HepG2 (cell line): ENCODE data around the gene ANO2. TPM values are rescaled to one million over a fixed set of nuclear protein-coding genes. Genes with fewer than 3 reads are reported as not detected.

Source experiments
- ARNT ChIP-seq: fragments of 450-650 bp; IDR thresholded peaks from 2 replicates; pipeline ENCODE4 v1.6.1; 2017
- CEBPG ChIP-seq: IDR thresholded peaks from 2 replicates; pipeline ENCODE4 v1.6.1; 2016
- GTF3A ChIP-seq: sonication (generic); formaldehyde crosslinking; conservative IDR thresholded peaks from 2 replicates; pipeline ENCODE4 v1.4.0; 2020; ENCODE audit warnings: mild to moderate bottlenecking, missing genetic modification reagents
- HDAC2 ChIP-seq: sonication (generic); formaldehyde crosslinking; IDR thresholded peaks from 2 replicates; pipeline ENCODE4 v1.4.0; 2020; ENCODE audit warnings: missing genetic modification reagents
- KLF9 ChIP-seq: IDR thresholded peaks from 2 replicates; pipeline ENCODE4 v1.6.1; 2016; ENCODE audit warnings: low read depth
- LCORL ChIP-seq, 2 experiments: fragments of 450-650 bp in 1 of 2; sonication (generic) in 1 of 2; formaldehyde crosslinking in 1 of 2; IDR thresholded peaks; 2 replicates each; pipeline versions ENCODE4 v1.5.0 to v1.6.1; 2017 to 2020; ENCODE audit warnings: antibody characterized with exemption in 1 of 2, missing genetic modification reagents in 1 of 2
- MIXL1 ChIP-seq: IDR thresholded peaks from 2 replicates; pipeline ENCODE4 v1.6.1; 2016
- RFX5 ChIP-seq: IDR thresholded peaks from 2 replicates; pipeline ENCODE4 v1.6.1; 2011; ENCODE audit warnings: low read depth, low read length, improper control_type of control experiment
- TBP ChIP-seq: sonication (generic); formaldehyde crosslinking; IDR thresholded peaks from 2 replicates; pipeline ENCODE4 v1.5.0; 2020; ENCODE audit warnings: missing genetic modification reagents
- XBP1 ChIP-seq: sonication (generic); formaldehyde crosslinking; IDR thresholded peaks from 2 replicates; pipeline ENCODE4 v1.5.0; 2020; ENCODE audit warnings: missing genetic modification reagents
- YEATS4 ChIP-seq: sonication (generic); formaldehyde crosslinking; IDR thresholded peaks from 2 replicates; pipeline ENCODE4 v1.4.0; 2020; ENCODE audit warnings: missing genetic modification reagents, borderline replicate concordance
- ZBTB21 ChIP-seq: sonication (generic); formaldehyde crosslinking; IDR thresholded peaks from 2 replicates; pipeline ENCODE4 v1.4.0; 2020; ENCODE audit warnings: missing genetic modification reagents
- ZC3H13 ChIP-seq: sonication (generic); formaldehyde crosslinking; IDR thresholded peaks from 2 replicates; pipeline ENCODE4 v1.8.1; 2023; ENCODE audit warnings: mild to moderate bottlenecking, missing genetic modification reagents, moderate library complexity
- ZNF431 ChIP-seq: sonication (generic); formaldehyde crosslinking; IDR thresholded peaks from 2 replicates; pipeline ENCODE4 v1.9.0; 2022; ENCODE audit warnings: missing genetic modification reagents, low read depth, mild to moderate bottlenecking, borderline replicate concordance
- ZNF543 ChIP-seq: sonication (generic); formaldehyde crosslinking; IDR thresholded peaks from 2 replicates; pipeline ENCODE4 v1.4.0; 2020; ENCODE audit warnings: mild to moderate bottlenecking, missing genetic modification reagents
- ZNF7 ChIP-seq: IDR thresholded peaks from 2 replicates; pipeline ENCODE4 v1.6.1; 2016; ENCODE audit warnings: missing biosample characterization, missing genetic modification reagents
- ZZZ3 ChIP-seq: sonication (generic); formaldehyde crosslinking; IDR thresholded peaks from 2 replicates; pipeline ENCODE4 v1.4.0; 2020; ENCODE audit warnings: missing genetic modification reagents, mild to moderate bottlenecking, borderline replicate concordance
- polyA plus RNA-seq, 8 experiments: library from polyadenylated mRNA; depleted of rRNA in 3 of 8; stranded (reverse) in 7 of 8; unstranded in 1 of 8; fragments of >200 nt; fragmentation: Illumina TruSeq in 4 of 8; extraction: Trizol in 4 of 8; gene quantifications; 2 replicates each; pipeline versions ENCODE4 v1.2.1 to v1.2.3, GENCODE V29; 2011 to 2016; ENCODE audit warnings: low read depth in 4 of 8, missing spikeins in 1 of 8, mixed read lengths in 1 of 8; ENCODE audit not compliant: insufficient read depth in 1 of 8
- total RNA-seq, 5 experiments: library from RNA; depleted of rRNA; stranded (reverse); fragments of >200 nt; fragmentation: Illumina TruSeq; extraction: Trizol; gene quantifications; 2 replicates each; pipeline ENCODE4 v1.2.3, GENCODE V29; 2016; ENCODE audit warnings: low read depth in 1 of 5
- TF ChIP-seq, protein P1 (sequence below): sonication (generic); formaldehyde crosslinking; IDR thresholded peaks from 2 replicates; pipeline ENCODE4 v1.5.1; 2020; ENCODE audit warnings: mild to moderate bottlenecking, missing genetic modification reagents, borderline replicate concordance
- TF ChIP-seq, protein P2 (sequence below): sonication (generic); formaldehyde crosslinking; IDR thresholded peaks from 2 replicates; pipeline ENCODE4 v1.4.0; 2020; ENCODE audit warnings: missing genetic modification reagents, mild to moderate bottlenecking, borderline replicate concordance
- TF ChIP-seq, protein P3 (sequence below): sonication (generic); formaldehyde crosslinking; IDR thresholded peaks from 2 replicates; pipeline ENCODE4 v1.4.0; 2020; ENCODE audit warnings: mild to moderate bottlenecking, missing genetic modification reagents

Gene ANO2
- total and polyA plus RNA-seq, 2 of the 13 experiments (the other 11 are each of a cell fraction or from before 2014, with no cell fraction given): 0.18 TPM; not detected in 1

DNA sequence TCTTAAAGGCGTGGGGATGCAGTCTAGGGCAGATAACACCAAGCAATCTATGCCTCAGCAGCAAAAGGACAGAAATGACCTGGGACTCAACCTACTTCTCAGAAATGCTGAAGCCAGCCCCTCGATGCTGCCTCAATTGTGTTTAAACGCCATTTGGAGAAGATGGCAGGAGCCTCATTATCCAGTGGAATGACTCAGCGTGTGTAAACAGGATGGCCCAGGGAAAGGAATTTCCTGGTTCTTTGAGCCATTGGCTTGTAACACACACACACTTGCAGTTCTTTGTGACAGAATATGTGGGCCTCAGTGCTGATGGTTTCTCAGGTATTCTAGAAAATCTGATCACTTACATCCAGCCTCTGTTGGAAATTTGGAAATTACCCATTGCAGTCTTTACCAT, 358.9 kb downstream of the ANO2 start (continued):
- TF ChIP-seq, protein P1, sequence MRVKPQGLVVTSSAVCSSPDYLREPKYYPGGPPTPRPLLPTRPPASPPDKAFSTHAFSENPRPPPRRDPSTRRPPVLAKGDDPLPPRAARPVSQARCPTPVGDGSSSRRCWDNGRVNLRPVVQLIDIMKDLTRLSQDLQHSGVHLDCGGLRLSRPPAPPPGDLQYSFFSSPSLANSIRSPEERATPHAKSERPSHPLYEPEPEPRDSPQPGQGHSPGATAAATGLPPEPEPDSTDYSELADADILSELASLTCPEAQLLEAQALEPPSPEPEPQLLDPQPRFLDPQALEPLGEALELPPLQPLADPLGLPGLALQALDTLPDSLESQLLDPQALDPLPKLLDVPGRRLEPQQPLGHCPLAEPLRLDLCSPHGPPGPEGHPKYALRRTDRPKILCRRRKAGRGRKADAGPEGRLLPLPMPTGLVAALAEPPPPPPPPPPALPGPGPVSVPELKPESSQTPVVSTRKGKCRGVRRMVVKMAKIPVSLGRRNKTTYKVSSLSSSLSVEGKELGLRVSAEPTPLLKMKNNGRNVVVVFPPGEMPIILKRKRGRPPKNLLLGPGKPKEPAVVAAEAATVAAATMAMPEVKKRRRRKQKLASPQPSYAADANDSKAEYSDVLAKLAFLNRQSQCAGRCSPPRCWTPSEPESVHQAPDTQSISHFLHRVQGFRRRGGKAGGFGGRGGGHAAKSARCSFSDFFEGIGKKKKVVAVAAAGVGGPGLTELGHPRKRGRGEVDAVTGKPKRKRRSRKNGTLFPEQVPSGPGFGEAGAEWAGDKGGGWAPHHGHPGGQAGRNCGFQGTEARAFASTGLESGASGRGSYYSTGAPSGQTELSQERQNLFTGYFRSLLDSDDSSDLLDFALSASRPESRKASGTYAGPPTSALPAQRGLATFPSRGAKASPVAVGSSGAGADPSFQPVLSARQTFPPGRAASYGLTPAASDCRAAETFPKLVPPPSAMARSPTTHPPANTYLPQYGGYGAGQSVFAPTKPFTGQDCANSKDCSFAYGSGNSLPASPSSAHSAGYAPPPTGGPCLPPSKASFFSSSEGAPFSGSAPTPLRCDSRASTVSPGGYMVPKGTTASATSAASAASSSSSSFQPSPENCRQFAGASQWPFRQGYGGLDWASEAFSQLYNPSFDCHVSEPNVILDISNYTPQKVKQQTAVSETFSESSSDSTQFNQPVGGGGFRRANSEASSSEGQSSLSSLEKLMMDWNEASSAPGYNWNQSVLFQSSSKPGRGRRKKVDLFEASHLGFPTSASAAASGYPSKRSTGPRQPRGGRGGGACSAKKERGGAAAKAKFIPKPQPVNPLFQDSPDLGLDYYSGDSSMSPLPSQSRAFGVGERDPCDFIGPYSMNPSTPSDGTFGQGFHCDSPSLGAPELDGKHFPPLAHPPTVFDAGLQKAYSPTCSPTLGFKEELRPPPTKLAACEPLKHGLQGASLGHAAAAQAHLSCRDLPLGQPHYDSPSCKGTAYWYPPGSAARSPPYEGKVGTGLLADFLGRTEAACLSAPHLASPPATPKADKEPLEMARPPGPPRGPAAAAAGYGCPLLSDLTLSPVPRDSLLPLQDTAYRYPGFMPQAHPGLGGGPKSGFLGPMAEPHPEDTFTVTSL: no peak
- TF ChIP-seq TBP (no peak), KLF9 (CRISPR knock-in tag) (no peak), MIXL1 (0 out of 2 replicates have a peak, but pooled peaks have one; percentile 36), CEBPG (CRISPR knock-in tag) (no peak), ZZZ3 (no peak), ZBTB21 (no peak), ARNT (no peak), ZC3H13 (no peak), ZNF543 (CRISPR knock-in tag) (no peak), GTF3A (CRISPR knock-in tag) (no peak), RFX5 (no peak), LCORL (IDR thresholded peaks at IDR 0.05) (no peak), LCORL (CRISPR knock-in tag; IDR thresholded peaks at IDR 0.05) (no peak), XBP1 (no peak), HDAC2 (no peak), ZNF7 (peak; percentile 90), ZNF431 (CRISPR knock-in tag) (no peak), YEATS4 (no peak)
- TF ChIP-seq, protein P2, sequence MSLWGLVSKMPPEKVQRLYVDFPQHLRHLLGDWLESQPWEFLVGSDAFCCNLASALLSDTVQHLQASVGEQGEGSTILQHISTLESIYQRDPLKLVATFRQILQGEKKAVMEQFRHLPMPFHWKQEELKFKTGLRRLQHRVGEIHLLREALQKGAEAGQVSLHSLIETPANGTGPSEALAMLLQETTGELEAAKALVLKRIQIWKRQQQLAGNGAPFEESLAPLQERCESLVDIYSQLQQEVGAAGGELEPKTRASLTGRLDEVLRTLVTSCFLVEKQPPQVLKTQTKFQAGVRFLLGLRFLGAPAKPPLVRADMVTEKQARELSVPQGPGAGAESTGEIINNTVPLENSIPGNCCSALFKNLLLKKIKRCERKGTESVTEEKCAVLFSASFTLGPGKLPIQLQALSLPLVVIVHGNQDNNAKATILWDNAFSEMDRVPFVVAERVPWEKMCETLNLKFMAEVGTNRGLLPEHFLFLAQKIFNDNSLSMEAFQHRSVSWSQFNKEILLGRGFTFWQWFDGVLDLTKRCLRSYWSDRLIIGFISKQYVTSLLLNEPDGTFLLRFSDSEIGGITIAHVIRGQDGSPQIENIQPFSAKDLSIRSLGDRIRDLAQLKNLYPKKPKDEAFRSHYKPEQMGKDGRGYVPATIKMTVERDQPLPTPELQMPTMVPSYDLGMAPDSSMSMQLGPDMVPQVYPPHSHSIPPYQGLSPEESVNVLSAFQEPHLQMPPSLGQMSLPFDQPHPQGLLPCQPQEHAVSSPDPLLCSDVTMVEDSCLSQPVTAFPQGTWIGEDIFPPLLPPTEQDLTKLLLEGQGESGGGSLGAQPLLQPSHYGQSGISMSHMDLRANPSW (CRISPR knock-in tag): no peak
- TF ChIP-seq, protein P3, sequence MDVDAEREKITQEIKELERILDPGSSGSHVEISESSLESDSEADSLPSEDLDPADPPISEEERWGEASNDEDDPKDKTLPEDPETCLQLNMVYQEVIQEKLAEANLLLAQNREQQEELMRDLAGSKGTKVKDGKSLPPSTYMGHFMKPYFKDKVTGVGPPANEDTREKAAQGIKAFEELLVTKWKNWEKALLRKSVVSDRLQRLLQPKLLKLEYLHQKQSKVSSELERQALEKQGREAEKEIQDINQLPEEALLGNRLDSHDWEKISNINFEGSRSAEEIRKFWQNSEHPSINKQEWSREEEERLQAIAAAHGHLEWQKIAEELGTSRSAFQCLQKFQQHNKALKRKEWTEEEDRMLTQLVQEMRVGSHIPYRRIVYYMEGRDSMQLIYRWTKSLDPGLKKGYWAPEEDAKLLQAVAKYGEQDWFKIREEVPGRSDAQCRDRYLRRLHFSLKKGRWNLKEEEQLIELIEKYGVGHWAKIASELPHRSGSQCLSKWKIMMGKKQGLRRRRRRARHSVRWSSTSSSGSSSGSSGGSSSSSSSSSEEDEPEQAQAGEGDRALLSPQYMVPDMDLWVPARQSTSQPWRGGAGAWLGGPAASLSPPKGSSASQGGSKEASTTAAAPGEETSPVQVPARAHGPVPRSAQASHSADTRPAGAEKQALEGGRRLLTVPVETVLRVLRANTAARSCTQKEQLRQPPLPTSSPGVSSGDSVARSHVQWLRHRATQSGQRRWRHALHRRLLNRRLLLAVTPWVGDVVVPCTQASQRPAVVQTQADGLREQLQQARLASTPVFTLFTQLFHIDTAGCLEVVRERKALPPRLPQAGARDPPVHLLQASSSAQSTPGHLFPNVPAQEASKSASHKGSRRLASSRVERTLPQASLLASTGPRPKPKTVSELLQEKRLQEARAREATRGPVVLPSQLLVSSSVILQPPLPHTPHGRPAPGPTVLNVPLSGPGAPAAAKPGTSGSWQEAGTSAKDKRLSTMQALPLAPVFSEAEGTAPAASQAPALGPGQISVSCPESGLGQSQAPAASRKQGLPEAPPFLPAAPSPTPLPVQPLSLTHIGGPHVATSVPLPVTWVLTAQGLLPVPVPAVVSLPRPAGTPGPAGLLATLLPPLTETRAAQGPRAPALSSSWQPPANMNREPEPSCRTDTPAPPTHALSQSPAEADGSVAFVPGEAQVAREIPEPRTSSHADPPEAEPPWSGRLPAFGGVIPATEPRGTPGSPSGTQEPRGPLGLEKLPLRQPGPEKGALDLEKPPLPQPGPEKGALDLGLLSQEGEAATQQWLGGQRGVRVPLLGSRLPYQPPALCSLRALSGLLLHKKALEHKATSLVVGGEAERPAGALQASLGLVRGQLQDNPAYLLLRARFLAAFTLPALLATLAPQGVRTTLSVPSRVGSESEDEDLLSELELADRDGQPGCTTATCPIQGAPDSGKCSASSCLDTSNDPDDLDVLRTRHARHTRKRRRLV: no peak
